NCI-H2107 treated with DMSO at 0.1 percent for 48 hours (cell line): Measurements from ENCODE around the gene ARL10.
"Not testable (repeated sequence)": the region's sequence is repeated elsewhere in the genome, so short reads cannot be mapped to it uniquely, and the experiment has no call there.

ENCODE experiments used
- DNase-seq: peaks from one replicate; lab custom pipeline; 2025; ENCODE audit not compliant: unreplicated experiment; lab: John Stamatoyannopoulos, UW

The ARL10 gene

GRCh38 chr5:176388444-176389134 lies 23.3 kb downstream of the ARL10 start, which contains the start of the genes HIGD2A and NOP16:
Gene HIGD2A, plus strand, starts transcription at chr5:176388751. Its CDS starts 69 bp downstream, at chr5:176388820.
Gene NOP16, minus strand, starts transcription at chr5:176388598. Its CDS starts 59 bp downstream, at chr5:176388539.
- DNase-seq = peak; percentile 92

- no peak for DNase-seq
Observed at GRCh38 chr5:176389135-176390123, 24.1 kb downstream of the ARL10 start.

- DNase-seq = no peak
Observed at GRCh38 chr5:176391479-176391878, 26.2 kb downstream of the ARL10 start.

GRCh38 chr5:176391999-176392398 lies 26.7 kb downstream of the ARL10 start:
- no peak for DNase-seq

GRCh38 chr5:176392526-176392925 lies 27.2 kb downstream of the ARL10 start:
- DNase-seq = no peak

- no peak for DNase-seq
Observed at GRCh38 chr5:176394096-176394495, 28.8 kb downstream of the ARL10 start.

- DNase-seq = no peak
Observed at GRCh38 chr5:176394881-176395675, 29.8 kb downstream of the ARL10 start.

GRCh38 chr5:176396330-176396729 lies 31.0 kb downstream of the ARL10 start:
- no peak for DNase-seq

- no peak for DNase-seq
Observed at GRCh38 chr5:176397736-176398420, 32.6 kb downstream of the ARL10 start.

GRCh38 chr5:176400382-176401156 lies 35.3 kb downstream of the ARL10 start:
- no peak for DNase-seq

- no peak for DNase-seq
Observed at GRCh38 chr5:176401281-176402205, 36.3 kb downstream of the ARL10 start.

GRCh38 chr5:176405656-176406435 lies 40.6 kb downstream of the ARL10 start:
- DNase-seq = no peak

- no peak for DNase-seq
Observed at GRCh38 chr5:176406436-176407052, 41.3 kb downstream of the ARL10 start.

- no peak for DNase-seq
Observed at GRCh38 chr5:176407456-176408251, 42.4 kb downstream of the ARL10 start.

- DNase-seq = not testable (repeated sequence)
Observed at GRCh38 chr5:176408252-176408573, 42.9 kb downstream of the ARL10 start.

GRCh38 chr5:176408590-176408989 lies 43.3 kb downstream of the ARL10 start:
- no peak for DNase-seq

- DNase-seq = no peak
Observed at GRCh38 chr5:176409765-176410164, 44.5 kb downstream of the ARL10 start.
